HEK293T (cell line): ENCODE data around the gene NCOA4.
"Not testable (repeated sequence)": the region's sequence is repeated elsewhere in the genome, so short reads cannot be mapped to it uniquely, and the experiment has no call there.

Source experiments
- CTCF ChIA-PET: fragments of 350-600 bp; formaldehyde crosslinking; extraction: SDS; loops from one replicate; lab custom pipeline; 2021; ENCODE audit warnings: antibody characterized with exemption, inconsistent platforms; lab: Yijun Ruan, JAX
- POLR2A ChIA-PET: fragments of 350-600 bp; formaldehyde crosslinking; extraction: SDS; loops from one replicate; lab custom pipeline; 2020; ENCODE audit warnings: antibody characterized with exemption, inconsistent platforms; lab: Yijun Ruan, JAX
- DNase-seq: peaks from one replicate; pipeline ENCODE4 v3.0.0; 2012; ENCODE audit warnings: mixed read lengths; ENCODE audit errors: extremely low spot score
- ARNT ChIP-seq: fragments of 450-650 bp; IDR thresholded peaks from 2 replicates; pipeline ENCODE4 v1.6.1; 2017; ENCODE audit warnings: mild to moderate bottlenecking
- BHLHE40 ChIP-seq: fragments of 450-650 bp; IDR thresholded peaks from 2 replicates; pipeline ENCODE4 v1.6.1; 2016; ENCODE audit warnings: mild to moderate bottlenecking, moderate library complexity, borderline replicate concordance
- CTBP1 ChIP-seq: fragments of 450-650 bp; IDR thresholded peaks from 2 replicates; pipeline ENCODE4 v1.6.1; 2016; ENCODE audit warnings: borderline replicate concordance
- ELF4 ChIP-seq: fragments of 450-650 bp; IDR thresholded peaks from 2 replicates; pipeline ENCODE4 v1.6.1; 2017; ENCODE audit warnings: antibody characterized with exemption
- FOXA1 ChIP-seq: fragments of 450-650 bp; IDR thresholded peaks from 2 replicates; pipeline ENCODE4 v1.6.1; 2016; ENCODE audit warnings: mild to moderate bottlenecking
- FOXK2 ChIP-seq: fragments of 450-650 bp; IDR thresholded peaks from 2 replicates; pipeline ENCODE4 v1.6.1; 2016; ENCODE audit warnings: mild to moderate bottlenecking
- FOXM1 ChIP-seq: fragments of 450-650 bp; IDR thresholded peaks from 2 replicates; pipeline ENCODE4 v1.6.1; 2017; ENCODE audit warnings: mild to moderate bottlenecking, borderline replicate concordance
- HDGF ChIP-seq: fragments of 450-650 bp; IDR thresholded peaks from 2 replicates; pipeline ENCODE4 v1.6.1; 2017; ENCODE audit warnings: antibody characterized with exemption, borderline replicate concordance
- L3MBTL2 ChIP-seq: fragments of 450-650 bp; conservative IDR thresholded peaks from 2 replicates; pipeline ENCODE4 v1.6.1; 2016; ENCODE audit warnings: mild to moderate bottlenecking
- LEF1 ChIP-seq: fragments of 450-650 bp; IDR thresholded peaks from 2 replicates; pipeline ENCODE4 v1.6.1; 2017; ENCODE audit warnings: mild to moderate bottlenecking, borderline replicate concordance
- NFRKB ChIP-seq: fragments of 450-650 bp; IDR thresholded peaks from 2 replicates; pipeline ENCODE4 v1.6.1; 2016; ENCODE audit warnings: mild to moderate bottlenecking, moderate library complexity
- PKNOX1 ChIP-seq: fragments of 450-650 bp; IDR thresholded peaks from 2 replicates; pipeline ENCODE4 v1.6.1; 2016
- SP1 ChIP-seq: fragments of 450-650 bp; IDR thresholded peaks from 2 replicates; pipeline ENCODE4 v1.6.1; 2017
- SUZ12 ChIP-seq: fragments of 450-650 bp; IDR thresholded peaks from 2 replicates; pipeline ENCODE4 v1.6.1; 2016; ENCODE audit warnings: mild to moderate bottlenecking
- TARDBP ChIP-seq: fragments of 450-650 bp; IDR thresholded peaks from 2 replicates; pipeline ENCODE4 v1.6.1; 2016
- ZNF384 ChIP-seq: fragments of 450-650 bp; IDR thresholded peaks from 2 replicates; pipeline ENCODE4 v1.6.1; 2016

The NCOA4 gene

DNA sequence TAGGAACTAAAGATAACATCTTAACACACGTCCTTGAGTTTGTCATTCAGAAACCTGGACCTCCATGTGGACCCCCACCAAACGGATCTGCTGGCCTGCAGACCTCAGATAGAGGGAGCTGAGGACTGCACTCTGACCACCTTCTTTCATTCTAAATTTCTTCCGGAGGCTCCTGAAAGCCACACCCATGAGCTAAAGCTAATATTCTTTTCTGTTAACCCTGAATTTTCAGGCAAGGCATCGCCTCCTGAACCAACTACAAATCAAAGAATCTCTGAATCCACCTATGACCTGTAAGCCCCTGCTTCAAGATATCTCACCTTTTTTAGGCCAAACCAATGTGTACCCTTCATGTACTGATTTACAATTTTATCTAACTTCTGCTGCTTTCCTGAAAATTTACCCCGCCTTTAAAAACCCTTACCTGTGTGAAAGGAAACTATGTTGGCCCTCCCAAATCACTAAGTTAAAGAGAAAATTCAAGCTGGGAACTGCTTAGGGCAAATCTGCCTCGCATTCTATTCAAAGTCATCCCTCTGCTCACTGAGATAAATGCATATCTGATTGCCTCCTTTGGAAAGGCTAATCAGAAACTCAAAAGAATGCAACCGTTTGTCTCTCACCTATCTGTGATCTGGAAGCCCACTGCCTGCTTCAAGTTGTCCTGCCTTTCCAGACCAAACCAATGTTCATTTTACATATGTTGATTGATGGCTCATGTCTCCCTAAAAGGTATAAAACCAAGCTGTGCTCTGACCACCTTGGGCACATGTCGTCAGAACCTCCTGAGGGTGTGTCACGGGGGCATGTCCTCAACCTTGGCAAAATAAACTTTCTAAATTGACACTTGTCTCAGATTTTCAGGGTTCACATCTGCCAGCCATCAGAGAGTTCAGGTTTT is 23.4 kb upstream of the NCOA4 start:
- TF ChIP-seq CTBP1: no peak
- TF ChIP-seq ZNF384: no peak
- no peak for TF ChIP-seq FOXM1
- no peak for TF ChIP-seq SP1
- TF ChIP-seq ELF4: no peak
- no peak for TF ChIP-seq ARNT
- TF ChIP-seq BHLHE40: no peak
- TF ChIP-seq L3MBTL2: no peak
- TF ChIP-seq HDGF: no peak
- TF ChIP-seq LEF1: no peak
- no peak for TF ChIP-seq NFRKB
- no peak for TF ChIP-seq PKNOX1
- ChIA-PET CTCF (no interaction called here), POLR2A (no interaction called here)
- DNase-seq: no peak

DNA sequence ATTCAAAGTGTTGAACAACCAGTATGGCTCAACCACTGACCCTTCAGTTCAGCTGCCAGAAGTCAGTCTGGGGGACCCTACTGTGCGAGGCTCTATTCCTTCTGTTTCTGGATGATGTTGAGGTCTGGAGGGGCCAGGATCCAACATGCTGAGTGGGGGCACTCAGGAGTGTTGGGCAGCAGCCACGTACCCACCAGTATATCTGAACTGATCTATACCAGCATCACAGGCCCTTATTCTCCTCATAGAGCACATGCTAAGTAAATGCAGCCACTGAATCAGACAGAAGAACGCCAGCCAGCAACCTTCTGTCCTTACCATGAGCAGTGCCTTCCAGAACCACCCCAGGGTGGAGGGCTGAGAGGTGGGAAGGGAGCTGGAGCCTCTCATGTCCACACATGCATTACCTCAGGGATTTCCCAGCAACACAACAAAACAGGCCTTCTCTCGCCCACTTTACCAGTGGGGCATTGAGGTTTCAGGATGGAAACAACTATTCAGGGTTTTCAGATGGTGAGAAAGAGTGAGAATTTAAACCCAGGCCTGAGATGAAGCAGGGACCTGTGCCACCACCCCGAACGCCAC is 22.5 kb upstream of the NCOA4 start:
- TF ChIP-seq TARDBP (no peak), LEF1 (no peak), ARNT (no peak)
- ChIA-PET CTCF (no interaction called here), POLR2A (no interaction called here)
- no peak for DNase-seq

GRCh38 chr10:46052057-46052790 is 21.8 kb upstream of the NCOA4 start:
- POLR2A ChIA-PET: no interaction called here
- CTCF ChIA-PET: no interaction called here
- no peak for DNase-seq
- TF ChIP-seq FOXA1: no peak
- TF ChIP-seq TARDBP: no peak
- no peak for TF ChIP-seq HDGF
- TF ChIP-seq NFRKB: no peak
- no peak for TF ChIP-seq SP1
- no peak for TF ChIP-seq BHLHE40
- no peak for TF ChIP-seq L3MBTL2
- no peak for TF ChIP-seq SUZ12
- no peak for TF ChIP-seq FOXK2
- TF ChIP-seq PKNOX1: no peak
- TF ChIP-seq CTBP1: no peak
- no peak for TF ChIP-seq FOXM1

- ChIA-PET POLR2A (no interaction called here), CTCF (no interaction called here)
- DNase-seq: no peak
- TF ChIP-seq CTBP1 (no peak), ELF4 (no peak), SUZ12 (no peak), L3MBTL2 (no peak)
These were observed 20.7 kb upstream of the NCOA4 start for GRCh38 chr10:46050941-46051623.

- CTCF ChIA-PET, POLR2A ChIA-PET, DNase-seq: not testable (repeated sequence)
These were observed 19.0 kb upstream of the NCOA4 start for GRCh38 chr10:46049497-46049831.

- POLR2A ChIA-PET: no interaction called here
- TF ChIP-seq FOXA1 (no peak), SUZ12 (no peak), TARDBP (no peak), BHLHE40 (no peak), ELF4 (no peak), SP1 (no peak), ARNT (no peak), ZNF384 (no peak)
- no peak for DNase-seq
- CTCF ChIA-PET: no interaction called here
These were observed 17.7 kb upstream of the NCOA4 start for GRCh38 chr10:46048152-46048551.

DNA sequence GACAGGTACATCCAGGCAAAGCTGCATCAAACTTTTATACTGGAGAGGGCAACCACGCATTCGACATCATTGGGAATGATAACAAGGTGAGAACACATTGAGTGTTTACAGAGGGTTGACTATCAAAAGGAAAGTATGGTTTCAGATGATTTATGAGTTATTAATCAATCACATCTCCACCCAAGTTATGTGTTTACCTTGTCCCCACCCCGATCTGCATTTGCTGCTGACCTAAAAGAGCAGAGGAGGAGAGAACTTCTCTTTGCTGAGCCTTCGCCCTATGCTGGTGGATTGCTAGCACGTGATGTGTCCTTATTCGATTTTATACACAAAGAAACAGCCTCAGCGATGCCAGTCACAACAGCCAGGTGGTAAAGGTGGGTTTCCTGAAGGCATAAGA is 15.8 kb upstream of the NCOA4 start, which contains the start of gene MSMB:
Gene MSMB (minus strand): TSS at position 9 of the 400 bp plus-strand sequence. CDS start 32 bp downstream, outside the sequence.
- no peak for DNase-seq
- TF ChIP-seq PKNOX1 (no peak), FOXM1 (no peak), FOXK2 (no peak), BHLHE40 (no peak), HDGF (no peak), ARNT (no peak), CTBP1 (no peak), LEF1 (no peak), ELF4 (no peak)
- ChIA-PET POLR2A (no interaction called here), CTCF (no interaction called here)
